ENCODE data around the gene SDS.
A peak's percentile ranks its signal among the peaks of the same experiment; 100 is the strongest.

SDS gene

GRCh38 chr12:113366827-113367226 is 36.9 kb downstream of the SDS start:
- ATAC-seq: no peak

GRCh38 chr12:113365639-113366395 is 37.9 kb downstream of the SDS start:
- TF ChIP-seq BACH2 (CRISPR knock-in tag; IDR thresholded peaks at IDR 0.05; ENCODE audit: borderline replicate concordance) (no peak), ZFP3 (CRISPR knock-in tag; IDR thresholded peaks at IDR 0.05) (peak; percentile 97)
- ATAC-seq: no peak

More at GRCh38 chr12:113366827-113367226, 36.9 kb downstream of the SDS start:
- TF ChIP-seq ZNF8 (CRISPR knock-in tag; IDR thresholded peaks at IDR 0.05) (no peak), OSR1 (CRISPR knock-in tag; IDR thresholded peaks at IDR 0.05) (no peak), CSDC2 (CRISPR knock-in tag; IDR thresholded peaks at IDR 0.05) (no peak), RARB (CRISPR knock-in tag; IDR thresholded peaks at IDR 0.05) (no peak), POU6F1 (CRISPR knock-in tag; IDR thresholded peaks at IDR 0.05; ENCODE audit: borderline replicate concordance, low read depth) (no peak), ZFP30 (CRISPR knock-in tag; IDR thresholded peaks at IDR 0.05) (no peak), ZNF70 (CRISPR knock-in tag; IDR thresholded peaks at IDR 0.05) (no peak), TSHZ2 (CRISPR knock-in tag; IDR thresholded peaks at IDR 0.05) (no peak), ZC3H10 (CRISPR knock-in tag; IDR thresholded peaks at IDR 0.05) (no peak), PPARA (CRISPR knock-in tag; IDR thresholded peaks at IDR 0.05; ENCODE audit: borderline replicate concordance) (no peak), TOX (CRISPR knock-in tag; IDR thresholded peaks at IDR 0.05; ENCODE audit: borderline replicate concordance) (no peak), ZFP3 (CRISPR knock-in tag; IDR thresholded peaks at IDR 0.05) (no peak), ARNTL (CRISPR knock-in tag; IDR thresholded peaks at IDR 0.05; ENCODE audit: borderline replicate concordance, low read depth) (no peak), ZNF565 (CRISPR knock-in tag; conservative IDR thresholded peaks at IDR 0.05; ENCODE audit: low read depth) (no peak), BACH2 (CRISPR knock-in tag; IDR thresholded peaks at IDR 0.05; ENCODE audit: borderline replicate concordance) (no peak)
- TF ChIP-seq, protein P1, sequence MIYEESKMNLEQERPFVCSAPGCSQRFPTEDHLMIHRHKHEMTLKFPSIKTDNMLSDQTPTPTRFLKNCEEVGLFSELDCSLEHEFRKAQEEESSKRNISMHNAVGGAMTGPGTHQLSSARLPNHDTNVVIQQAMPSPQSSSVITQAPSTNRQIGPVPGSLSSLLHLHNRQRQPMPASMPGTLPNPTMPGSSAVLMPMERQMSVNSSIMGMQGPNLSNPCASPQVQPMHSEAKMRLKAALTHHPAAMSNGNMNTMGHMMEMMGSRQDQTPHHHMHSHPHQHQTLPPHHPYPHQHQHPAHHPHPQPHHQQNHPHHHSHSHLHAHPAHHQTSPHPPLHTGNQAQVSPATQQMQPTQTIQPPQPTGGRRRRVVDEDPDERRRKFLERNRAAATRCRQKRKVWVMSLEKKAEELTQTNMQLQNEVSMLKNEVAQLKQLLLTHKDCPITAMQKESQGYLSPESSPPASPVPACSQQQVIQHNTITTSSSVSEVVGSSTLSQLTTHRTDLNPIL (CRISPR knock-in tag; IDR thresholded peaks at IDR 0.05; ENCODE audit: low read depth): no peak
- TF ChIP-seq, protein P2, sequence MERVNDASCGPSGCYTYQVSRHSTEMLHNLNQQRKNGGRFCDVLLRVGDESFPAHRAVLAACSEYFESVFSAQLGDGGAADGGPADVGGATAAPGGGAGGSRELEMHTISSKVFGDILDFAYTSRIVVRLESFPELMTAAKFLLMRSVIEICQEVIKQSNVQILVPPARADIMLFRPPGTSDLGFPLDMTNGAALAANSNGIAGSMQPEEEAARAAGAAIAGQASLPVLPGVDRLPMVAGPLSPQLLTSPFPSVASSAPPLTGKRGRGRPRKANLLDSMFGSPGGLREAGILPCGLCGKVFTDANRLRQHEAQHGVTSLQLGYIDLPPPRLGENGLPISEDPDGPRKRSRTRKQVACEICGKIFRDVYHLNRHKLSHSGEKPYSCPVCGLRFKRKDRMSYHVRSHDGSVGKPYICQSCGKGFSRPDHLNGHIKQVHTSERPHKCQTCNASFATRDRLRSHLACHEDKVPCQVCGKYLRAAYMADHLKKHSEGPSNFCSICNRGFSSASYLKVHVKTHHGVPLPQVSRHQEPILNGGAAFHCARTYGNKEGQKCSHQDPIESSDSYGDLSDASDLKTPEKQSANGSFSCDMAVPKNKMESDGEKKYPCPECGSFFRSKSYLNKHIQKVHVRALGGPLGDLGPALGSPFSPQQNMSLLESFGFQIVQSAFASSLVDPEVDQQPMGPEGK (CRISPR knock-in tag; IDR thresholded peaks at IDR 0.05; ENCODE audit: borderline replicate concordance): no peak
- TF ChIP-seq, protein P3, sequence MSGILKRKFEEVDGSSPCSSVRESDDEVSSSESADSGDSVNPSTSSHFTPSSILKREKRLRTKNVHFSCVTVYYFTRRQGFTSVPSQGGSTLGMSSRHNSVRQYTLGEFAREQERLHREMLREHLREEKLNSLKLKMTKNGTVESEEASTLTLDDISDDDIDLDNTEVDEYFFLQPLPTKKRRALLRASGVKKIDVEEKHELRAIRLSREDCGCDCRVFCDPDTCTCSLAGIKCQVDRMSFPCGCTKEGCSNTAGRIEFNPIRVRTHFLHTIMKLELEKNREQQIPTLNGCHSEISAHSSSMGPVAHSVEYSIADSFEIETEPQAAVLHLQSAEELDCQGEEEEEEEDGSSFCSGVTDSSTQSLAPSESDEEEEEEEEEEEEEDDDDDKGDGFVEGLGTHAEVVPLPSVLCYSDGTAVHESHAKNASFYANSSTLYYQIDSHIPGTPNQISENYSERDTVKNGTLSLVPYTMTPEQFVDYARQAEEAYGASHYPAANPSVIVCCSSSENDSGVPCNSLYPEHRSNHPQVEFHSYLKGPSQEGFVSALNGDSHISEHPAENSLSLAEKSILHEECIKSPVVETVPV (CRISPR knock-in tag; IDR thresholded peaks at IDR 0.05): no peak

DNA sequence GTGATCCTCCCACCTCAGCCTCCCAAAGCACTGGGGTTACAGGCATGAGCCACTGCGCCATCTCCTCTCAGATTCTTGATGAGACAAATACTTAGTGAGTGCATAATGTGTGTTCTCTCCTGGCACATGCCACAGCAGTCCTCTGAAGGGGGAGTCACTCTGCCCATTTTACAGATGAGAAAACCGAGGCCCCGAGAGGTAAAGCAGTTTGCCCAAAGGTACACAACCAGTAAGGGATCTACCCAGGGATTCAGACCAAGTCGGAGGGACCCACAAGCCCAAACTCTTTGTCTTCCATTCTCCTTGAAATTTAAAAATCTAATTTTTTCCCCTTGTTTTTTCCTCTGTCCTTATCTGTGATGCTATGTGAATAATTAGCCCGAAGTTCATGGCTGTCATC is 39.0 kb downstream of the SDS start:
- no peak for ATAC-seq
- TF ChIP-seq ISL1 (CRISPR knock-in tag; IDR thresholded peaks at IDR 0.05) (no peak), ZNF8 (CRISPR knock-in tag; IDR thresholded peaks at IDR 0.05) (no peak)
- TF ChIP-seq, protein P2 (CRISPR knock-in tag; IDR thresholded peaks at IDR 0.05; ENCODE audit: borderline replicate concordance): no peak
